Fibroblast of lung (primary cell): ENCODE results near the gene GPR152.

Experiments
- CTCF ChIP-seq, 2 donors: IDR thresholded peaks in 1 of 2; conservative IDR thresholded peaks in 1 of 2; 1 replicate in 1 of 2; 2 replicates in 1 of 2; pipeline ENCODE4 v1.5.1; 2011 to 2012; ENCODE audit warnings: low read length in 2 of 2, control low read depth in 1 of 2, inconsistent platforms in 1 of 2, low read depth in 1 of 2, mild to moderate bottlenecking in 1 of 2
- EZH2 ChIP-seq: IDR thresholded peaks from 2 replicates; pipeline ENCODE4 v1.5.1; 2012; ENCODE audit warnings: low read length, control low read depth, mild to moderate bottlenecking; ENCODE audit errors: missing control alignments

- TF ChIP-seq CTCF (conservative IDR thresholded peaks at IDR 0.05 in 1 of 2, IDR thresholded peaks at IDR 0.05 in 1 of 2; ENCODE audit: low read depth in 1 of 2, low read length in 2 of 2) (no peak), EZH2 (no peak)
These were observed 23.4 kb downstream of the GPR152 start for GRCh38 chr11:67429038-67429668.
